HG02678 (cell line): ENCODE data around the gene ROR2.

Source experiments
- ATAC-seq: cut with Tn5 transposase; IDR thresholded peaks from one replicate; pipeline ENCODE4 v1.9.1; 2021; ENCODE audit warnings: mild to moderate bottlenecking, moderate library complexity; ENCODE audit not compliant: unreplicated experiment

The ROR2 gene

GRCh38 chr9:91726406-91727100 lies 223.5 kb downstream of the ROR2 start:
- ATAC-seq: no peak

- ATAC-seq: no peak
Observed at GRCh38 chr9:91725651-91726050, 224.4 kb downstream of the ROR2 start.

- no peak for ATAC-seq
Observed at GRCh38 chr9:91724609-91725505, 225.2 kb downstream of the ROR2 start.

GRCh38 chr9:91724068-91724440 lies 226.0 kb downstream of the ROR2 start:
- ATAC-seq: no peak

- ATAC-seq: no peak
Observed at GRCh38 chr9:91723420-91724067, 226.5 kb downstream of the ROR2 start.

GRCh38 chr9:91720751-91721705 lies 229.0 kb downstream of the ROR2 start:
- ATAC-seq: peak; percentile 83

- ATAC-seq: no peak
Observed at GRCh38 chr9:91720313-91720712, 229.7 kb downstream of the ROR2 start.

GRCh38 chr9:91718071-91718470 lies 232.0 kb downstream of the ROR2 start:
- no peak for ATAC-seq

GRCh38 chr9:91716815-91717214 lies 233.2 kb downstream of the ROR2 start:
- ATAC-seq: no peak

GRCh38 chr9:91716239-91716638 lies 233.8 kb downstream of the ROR2 start:
- ATAC-seq: no peak

GRCh38 chr9:91714874-91715615 lies 235.0 kb downstream of the ROR2 start:
- no peak for ATAC-seq

- ATAC-seq: peak; percentile 48
Observed at GRCh38 chr9:91714020-91714806, 235.8 kb downstream of the ROR2 start.

- no peak for ATAC-seq
Observed at GRCh38 chr9:91712811-91713210, 237.2 kb downstream of the ROR2 start.

- peak; percentile 87 for ATAC-seq
Observed at GRCh38 chr9:91711755-91712601, 238.1 kb downstream of the ROR2 start.

GRCh38 chr9:91710158-91710557 lies 239.9 kb downstream of the ROR2 start:
- ATAC-seq: no peak

- no peak for ATAC-seq
Observed at GRCh38 chr9:91705386-91705785, 244.6 kb downstream of the ROR2 start.

GRCh38 chr9:91700475-91700874 lies 249.6 kb downstream of the ROR2 start:
- no peak for ATAC-seq

GRCh38 chr9:91698266-91698665 lies 251.8 kb downstream of the ROR2 start:
- ATAC-seq: no peak
